ENCODE measurements around the gene C3orf62. TPM values are rescaled to one million over a fixed set of nuclear protein-coding genes. Genes with fewer than 3 reads are reported as not detected.

C3orf62 gene
- total RNA-seq: 1.7 and 4.8 TPM in 2 replicates

DNA sequence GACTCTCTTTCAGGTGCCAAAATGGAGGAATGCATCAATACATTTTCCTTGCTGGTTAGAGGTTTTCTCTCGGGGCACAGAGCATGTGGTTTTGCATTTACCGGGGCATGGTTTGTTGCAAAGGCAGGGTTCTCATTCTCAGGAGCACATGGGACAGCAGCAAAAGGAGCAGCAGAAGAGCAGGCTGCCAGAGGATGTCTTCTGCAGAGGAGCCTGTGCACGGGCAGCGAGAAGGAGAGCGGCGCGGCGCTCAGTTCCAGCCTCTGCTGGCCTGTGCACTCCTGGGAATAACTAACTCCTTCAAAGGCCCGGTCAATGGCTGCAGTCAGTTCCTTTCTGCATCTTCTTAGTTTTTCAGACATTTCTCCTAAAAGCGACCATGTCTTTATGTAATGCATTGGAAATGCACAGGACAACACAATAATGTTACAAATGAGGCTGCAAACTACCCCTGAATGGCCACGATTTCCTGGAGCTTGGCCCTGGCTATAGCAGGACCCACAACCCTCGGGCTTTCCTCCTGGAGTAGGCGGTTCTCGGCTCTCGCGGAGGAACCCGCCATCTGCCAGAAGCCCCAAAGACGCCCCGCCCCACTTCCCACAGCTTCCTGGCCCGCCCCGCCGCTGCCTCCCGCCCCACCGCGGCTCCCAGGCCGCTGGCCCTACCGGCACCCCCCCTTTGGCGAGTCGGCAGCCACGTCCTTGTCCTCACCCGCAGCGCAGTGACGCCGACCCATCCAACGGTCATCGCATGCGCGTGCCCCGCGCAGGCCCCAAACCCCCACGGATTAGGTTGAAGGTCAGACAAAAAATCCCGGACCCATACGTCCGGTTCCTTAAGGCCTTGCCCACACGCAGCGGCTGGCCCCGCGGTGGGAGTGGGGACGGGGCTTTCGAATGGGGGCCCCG, at the start of gene C3orf62:
C3orf62 (minus strand) TSS at position 758 of the 908 bp plus-strand sequence; CDS start at position 398, 360 bp downstream.

Other genes starting within 250 kb of the C3orf62 start
- 203 and 369 TPM in 2 replicates for gene IMPDH2, start 247.8 kb downstream of the C3orf62 start, total RNA-seq
- gene QRICH1, start 183.2 kb downstream of the C3orf62 start, total RNA-seq: 49.8 and 56.7 TPM in 2 replicates
- gene QARS1, start 172.5 kb downstream of the C3orf62 start, total RNA-seq: 177 and 193 TPM in 2 replicates
- 58.1 and 68.7 TPM in 2 replicates for gene USP19, start 156.4 kb downstream of the C3orf62 start, total RNA-seq
- 234 and 834 TPM in 2 replicates for gene LAMB2, start 144.2 kb downstream of the C3orf62 start, total RNA-seq
- gene CCDC71, start 110.9 kb downstream of the C3orf62 start, total RNA-seq: 16.1 and 20.3 TPM in 2 replicates
- 55.4 and 168 TPM in 2 replicates for gene KLHDC8B, start 105.6 kb downstream of the C3orf62 start, total RNA-seq
- gene USP4, start 62.8 kb upstream of the C3orf62 start, total RNA-seq: 20.5 and 40.5 TPM in 2 replicates
- 266 and 358 TPM in 2 replicates for gene GPX1, start 81.1 kb upstream of the C3orf62 start, total RNA-seq
- gene RHOA, start 134.7 kb upstream of the C3orf62 start, total RNA-seq: 259 and 334 TPM in 2 replicates
- gene TCTA, start 135.2 kb upstream of the C3orf62 start, total RNA-seq: 6.8 and 14.3 TPM in 2 replicates
- 0.34 and 1.6 TPM in 2 replicates for gene AMT, start 145.2 kb upstream of the C3orf62 start, total RNA-seq
- gene NICN1, start 152.1 kb upstream of the C3orf62 start, total RNA-seq: 1.7 and 5.9 TPM in 2 replicates
- 32.8 and 71.6 TPM in 2 replicates for gene DAG1, start 193.0 kb upstream of the C3orf62 start, total RNA-seq

Data from nasal cavity respiratory epithelium epithelial cell of viscerocranial mucosa (primary cell).